DMS 273 treated with DMSO at 0.1 percent for 48 hours (cell line): ENCODE results near the gene ME3.
"Not testable (repeated sequence)": the region's sequence is repeated elsewhere in the genome, so short reads cannot be mapped to it uniquely, and the experiment has no call there.

Experiments used
- DNase-seq: peaks from one replicate; lab custom pipeline; 2025; lab: John Stamatoyannopoulos, UW

Gene ME3

GRCh38 chr11:86587264-86588193 is 84.9 kb downstream of the ME3 start:
- DNase-seq: no peak

DNA sequence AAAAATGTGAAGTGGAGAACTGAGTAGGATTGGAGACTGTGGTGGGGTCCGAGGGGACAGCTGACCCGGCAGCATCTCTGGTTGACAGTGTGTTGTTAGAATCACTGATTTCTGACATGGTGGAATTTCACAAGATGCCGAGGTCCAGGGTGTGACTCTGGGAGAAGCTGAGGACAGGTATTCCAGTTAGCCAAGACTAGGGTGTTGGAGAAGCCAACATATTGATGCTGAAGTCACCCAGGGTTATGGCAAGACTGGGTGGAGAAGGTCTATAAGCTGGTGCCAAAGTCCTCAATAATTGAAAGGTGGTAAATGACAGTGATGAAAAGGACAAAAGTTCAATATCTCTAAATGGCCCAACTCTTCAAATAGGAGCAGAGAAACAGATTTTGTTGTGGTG is 86.1 kb downstream of the ME3 start:
- no peak for DNase-seq

- no peak for DNase-seq
Observed at GRCh38 chr11:86582898-86583297, 89.5 kb downstream of the ME3 start.

GRCh38 chr11:86580535-86580934 is 91.9 kb downstream of the ME3 start:
- DNase-seq: no peak

GRCh38 chr11:86579406-86579731 is 93.0 kb downstream of the ME3 start:
- no peak for DNase-seq

GRCh38 chr11:86578727-86579405 is 93.5 kb downstream of the ME3 start:
- DNase-seq: no peak

- DNase-seq: no peak
Observed at GRCh38 chr11:86577644-86578636, 94.5 kb downstream of the ME3 start.

GRCh38 chr11:86576946-86577624 is 95.3 kb downstream of the ME3 start:
- DNase-seq: no peak

- DNase-seq: no peak
Observed at GRCh38 chr11:86575927-86576326, 96.5 kb downstream of the ME3 start.

DNA sequence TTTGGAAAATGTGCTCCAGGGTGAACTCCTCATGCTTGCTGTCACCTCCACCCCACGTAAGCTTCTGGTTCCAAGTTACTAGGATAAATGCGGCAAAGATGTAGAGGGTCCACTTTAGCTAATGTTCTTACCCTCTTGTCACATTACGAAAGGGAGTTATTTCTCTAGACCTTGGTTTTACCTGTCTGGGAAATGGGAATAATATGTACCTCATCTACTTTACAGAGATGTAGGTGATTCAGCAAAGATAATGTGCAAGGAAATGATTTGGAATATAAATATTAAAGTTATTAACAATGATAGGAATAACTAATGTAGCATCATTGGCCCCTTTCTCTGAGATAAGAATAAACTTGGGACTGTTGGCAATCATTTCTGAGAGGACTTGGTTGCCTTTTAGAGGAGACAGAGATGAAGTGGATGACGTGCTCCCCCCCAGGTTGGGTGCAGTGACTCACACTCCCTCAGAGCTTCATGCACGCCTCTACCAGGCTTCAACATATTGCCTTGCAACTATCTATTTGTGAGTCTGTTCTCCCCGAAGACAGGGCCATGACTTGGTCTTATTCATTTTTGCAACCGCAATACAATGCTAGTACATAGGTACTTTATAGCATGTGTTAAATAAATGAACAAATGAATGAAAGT is 97.1 kb downstream of the ME3 start:
- DNase-seq: no peak

GRCh38 chr11:86574493-86575207 is 97.8 kb downstream of the ME3 start:
- no peak for DNase-seq

GRCh38 chr11:86571273-86571948 is 101.0 kb downstream of the ME3 start:
- no peak for DNase-seq

- no peak for DNase-seq
Observed at GRCh38 chr11:86570451-86570850, 102.0 kb downstream of the ME3 start.

- DNase-seq: no peak
Observed at GRCh38 chr11:86570020-86570419, 102.4 kb downstream of the ME3 start.

DNA sequence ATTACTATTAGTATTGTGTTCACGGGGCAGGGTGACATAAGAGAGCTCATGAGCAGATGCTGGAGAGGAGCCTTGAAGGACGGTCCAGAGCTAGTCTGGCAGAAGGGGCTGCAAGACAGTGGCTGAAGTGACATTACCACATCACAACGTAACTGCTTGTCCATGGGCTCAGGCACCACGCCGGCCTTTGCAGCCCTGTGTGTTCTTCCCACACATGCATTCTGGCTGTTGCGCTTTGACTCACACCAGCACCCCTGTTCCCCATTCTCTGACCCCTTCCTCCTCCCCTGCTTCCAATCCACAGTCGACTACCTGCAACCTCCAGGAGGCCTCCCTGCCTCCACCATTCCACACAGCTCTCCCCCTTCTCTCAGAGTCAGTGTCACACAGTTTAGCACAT is 103.3 kb downstream of the ME3 start:
- no peak for DNase-seq

- no peak for DNase-seq
Observed at GRCh38 chr11:86565801-86566312, 106.6 kb downstream of the ME3 start.

- DNase-seq: no peak
Observed at GRCh38 chr11:86565388-86565787, 107.0 kb downstream of the ME3 start.

DNA sequence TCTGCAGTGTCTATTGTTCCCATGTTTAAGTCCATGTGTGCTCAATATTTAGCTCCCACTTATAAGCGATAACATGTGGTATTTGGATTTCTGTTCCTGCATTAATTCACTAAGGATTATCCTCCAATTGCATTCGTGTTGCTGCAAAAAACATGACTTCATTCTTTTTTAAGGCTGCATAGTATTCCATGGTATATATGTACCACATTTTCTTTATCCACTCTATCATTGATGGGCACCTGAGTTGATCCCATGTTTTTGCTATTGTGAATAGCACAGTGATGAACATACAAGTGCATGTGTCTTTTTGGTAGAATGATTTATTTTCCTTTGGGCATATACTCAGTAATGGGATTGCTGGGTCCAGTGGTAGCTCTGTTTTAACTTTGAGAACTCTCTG is 109.6 kb downstream of the ME3 start:
- not testable (repeated sequence) for DNase-seq

GRCh38 chr11:86559311-86559945 is 113.0 kb downstream of the ME3 start:
- DNase-seq: no peak
